Endothelial cell of umbilical vein (primary cell): Measurements from ENCODE around the gene LRRFIP2. TPM values are rescaled to one million over a fixed set of nuclear protein-coding genes. Genes with fewer than 3 reads are reported as not detected.

ENCODE experiments used
- BruUV-seq: library from RNA; stranded (reverse); fragments of 400-500 nt; replicated peaks from 2 replicates; lab custom pipeline; 2021; lab: Mats Ljungman, UMichigan
- CTCF ChIA-PET: fragments of 300-600, 350-600 bp; sonication (Branson Sonifier 250); formaldehyde crosslinking; loops from one replicate; lab custom pipeline; 2021; ENCODE audit warnings: antibody characterized with exemption, inconsistent platforms; lab: Charles Lee
- POLR2A ChIA-PET: fragments of 300-600, 350-600 bp; sonication (Branson Sonifier 250); formaldehyde crosslinking; loops from one replicate; lab custom pipeline; 2021; ENCODE audit warnings: antibody characterized with exemption, inconsistent platforms; lab: Charles Lee
- DNase-seq: peaks from one replicate; pipeline ENCODE4 v3.0.0-alpha.2; 2011; ENCODE audit warnings: low read depth, low spot score
- FAIRE-seq: peaks from 2 replicates; lab custom pipeline; 2011; peaks lifted over from hg19 to GRCh38; lab: Jason Lieb, UNC
- H2AFZ ChIP-seq: 2 replicates; pipeline ENCODE4 v1.6.0; 2012; ENCODE audit warnings: low read depth, low read length, control low read depth, inconsistent platforms
- H3K27ac ChIP-seq: 2 replicates; pipeline ENCODE4 v1.5.1; 2011; ENCODE audit warnings: low read depth, mild to moderate bottlenecking, control low read depth, low read length, moderate library complexity; ENCODE audit not compliant: insufficient read depth
- H3K27me3 ChIP-seq, 2 experiments: 2 replicates each; pipeline versions ENCODE4 v1.6.0 to v1.6.1; 2011; ENCODE audit warnings: low read length in 2 of 2, mixed read lengths in 1 of 2; ENCODE audit not compliant: control insufficient read depth in 2 of 2, insufficient read depth in 2 of 2
- H3K36me3 ChIP-seq, 2 experiments: 2 replicates in 1 of 2; 3 replicates in 1 of 2; pipeline ENCODE4 v1.5.1; 2011; ENCODE audit warnings: low read length in 2 of 2, mild to moderate bottlenecking in 1 of 2, moderate library complexity in 1 of 2; ENCODE audit not compliant: control insufficient read depth in 2 of 2, insufficient read depth in 2 of 2; ENCODE audit errors: extremely low read depth in 1 of 2
- H3K4me1 ChIP-seq: 3 replicates; pipeline ENCODE4 v1.5.1; 2011; ENCODE audit warnings: mild to moderate bottlenecking, low read length; ENCODE audit not compliant: control insufficient read depth, insufficient read depth; ENCODE audit errors: extremely low read depth
- H3K4me2 ChIP-seq: 2 replicates; pipeline ENCODE4 v1.6.1; 2011; ENCODE audit warnings: low read length, control low read depth, mixed read lengths; ENCODE audit not compliant: insufficient read depth
- H3K4me3 ChIP-seq, 3 experiments: fragments of 200-600 bp in 1 of 3; sonication (generic), shearing (Covaris generic) in 1 of 3; replicated peaks in 1 of 3; 2 replicates each; pipeline ENCODE4 v1.5.1; 2011 to 2016; ENCODE audit warnings: control low read depth in 3 of 3, low read length in 3 of 3, mild to moderate bottlenecking in 2 of 3, inconsistent platforms in 1 of 3, low read depth in 1 of 3, moderate library complexity in 1 of 3; ENCODE audit not compliant: insufficient read depth in 1 of 3
- H3K79me2 ChIP-seq: 2 replicates; pipeline ENCODE4 v1.6.0; 2012; ENCODE audit warnings: low read length, inconsistent platforms; ENCODE audit not compliant: control insufficient read depth, insufficient read depth
- H3K9ac ChIP-seq: replicated peaks from 2 replicates; pipeline ENCODE3; 2011; ENCODE audit warnings: low read length, control low read depth; ENCODE audit not compliant: insufficient read depth; ENCODE audit errors: extremely low read depth
- H3K9me1 ChIP-seq: replicated peaks from 3 replicates; pipeline ENCODE4 v1.6.0; 2011; ENCODE audit warnings: mild to moderate bottlenecking, low read length; ENCODE audit not compliant: control insufficient read depth, insufficient read depth; ENCODE audit errors: extremely low read depth
- H3K9me3 ChIP-seq: replicated peaks from 2 replicates; pipeline ENCODE4 v1.5.1; 2012; ENCODE audit warnings: low read length, inconsistent platforms; ENCODE audit not compliant: control insufficient read depth, insufficient read depth
- H4K20me1 ChIP-seq: replicated peaks from 2 replicates; pipeline ENCODE3; 2011; ENCODE audit warnings: mild to moderate bottlenecking, low read length; ENCODE audit not compliant: control insufficient read depth, insufficient read depth; ENCODE audit errors: extremely low read depth
- EZH2 ChIP-seq: IDR thresholded peaks from 2 replicates; pipeline ENCODE4 v1.6.1; 2012; ENCODE audit warnings: borderline replicate concordance, low read depth, mild to moderate bottlenecking, moderate library complexity, low read length, inconsistent platforms; ENCODE audit not compliant: severe bottlenecking
- FOS ChIP-seq: IDR thresholded peaks from 2 replicates; pipeline ENCODE4 v1.6.1; 2011; ENCODE audit warnings: mild to moderate bottlenecking, low read length, moderate library complexity, borderline replicate concordance; ENCODE audit not compliant: insufficient read depth
- GATA2 ChIP-seq: IDR thresholded peaks from 2 replicates; pipeline ENCODE4 v1.7.0; 2011; ENCODE audit warnings: low read depth, mild to moderate bottlenecking, moderate library complexity, mixed read lengths, low read length; ENCODE audit not compliant: insufficient read length, insufficient read depth
- JUN ChIP-seq: IDR thresholded peaks from 2 replicates; pipeline ENCODE4 v1.6.1; 2011; ENCODE audit warnings: borderline replicate concordance, low read depth; ENCODE audit not compliant: insufficient read length, insufficient read depth
- MAX ChIP-seq: IDR thresholded peaks from 2 replicates; pipeline ENCODE4 v1.6.1; 2011; ENCODE audit not compliant: insufficient read depth, insufficient read length
- MYC ChIP-seq: IDR thresholded peaks from one replicate; pipeline ENCODE4 v1.6.1; 2011; ENCODE audit warnings: mild to moderate bottlenecking, low read depth, low read length
- POLR2A ChIP-seq: IDR thresholded peaks from 2 replicates; pipeline ENCODE4 v1.6.1; 2012; ENCODE audit warnings: low read depth, mild to moderate bottlenecking, control low read depth, low read length
- POLR2AphosphoS5 ChIP-seq: IDR thresholded peaks from 2 replicates; pipeline ENCODE4 v1.6.1; 2012; ENCODE audit warnings: low read depth, mild to moderate bottlenecking, control low read depth, low read length, moderate library complexity; ENCODE audit not compliant: insufficient read depth
- dilution Hi-C: fragments of 300-500 bp; cut with MboI; formaldehyde crosslinking; loops from one replicate; pipeline ENCODE4 v1.15.0; 2019; ENCODE audit warnings: low sequenced_read_pairs; ENCODE audit not compliant: extremely low pct_ligation_motif_present
- intact Hi-C: fragments of 100-400 bp; cut with micrococcal nuclease; formaldehyde crosslinking; loops from one replicate; pipeline ENCODE4 v1.10.0; 2022
- polyA plus RNA-seq, 4 experiments: library from polyadenylated mRNA; depleted of rRNA in 3 of 4; stranded (reverse) in 3 of 4; unstranded in 1 of 4; fragments of >200 nt; gene quantifications; 2 replicates each; pipeline versions ENCODE4 v1.2.1 to v1.2.3, GENCODE V29; 2011 to 2012; ENCODE audit warnings: missing spikeins in 1 of 4
- total RNA-seq: library from RNA; stranded (reverse); gene quantifications from 2 replicates; pipeline ENCODE4 v1.2.3, GENCODE V29; 2021
- TF ChIP-seq, protein P1 (sequence below), 2 donors: IDR thresholded peaks; 1 replicate in 1 of 2; 2 replicates in 1 of 2; pipeline ENCODE4 v1.5.1; 2011; ENCODE audit warnings: low read length in 2 of 2, mild to moderate bottlenecking in 2 of 2, moderate library complexity in 2 of 2, control low read depth in 1 of 2, inconsistent platforms in 1 of 2, low read depth in 1 of 2; ENCODE audit not compliant: insufficient read depth in 1 of 2; ENCODE audit errors: extremely low read depth in 1 of 2

The LRRFIP2 gene
- total and polyA plus RNA-seq, 2 donors (not counting 3 experiments of a cell fraction or from before 2014, with no cell fraction given), result 20.8 to 78.9 TPM

- no peaks in the 10 kb centered on the region for H3K9me3 ChIP-seq
- H4K20me1 ChIP-seq, result no peaks in the 10 kb centered on the region
- peaks cover 18 to 20% of the 10 kb centered on the region in 2 experiments for H3K36me3 ChIP-seq
- no peak for FAIRE-seq
- POLR2A ChIA-PET, result no interaction called here
- BruUV-seq, result no TSS peak
- intact Hi-C loops (no loop called here), dilution Hi-C loops (no loop called here)
- no peak overlapping the region for H3K4me2 ChIP-seq
- no peak overlapping the region for H3K9ac ChIP-seq
- no peaks in the 10 kb centered on the region for H3K9me1 ChIP-seq
- no peak overlapping the region for H3K4me3 ChIP-seq
- H2AFZ ChIP-seq, result no peak overlapping the region
- CTCF ChIA-PET, result no interaction called here
- no peaks in the 10 kb centered on the region for H3K27me3 ChIP-seq
- H3K4me1 ChIP-seq, result no peaks in the 10 kb centered on the region
- no peaks in the 10 kb centered on the region for H3K79me2 ChIP-seq
- no peak for TF ChIP-seq MYC
- TF ChIP-seq POLR2AphosphoS5, result no peak
- no peak for TF ChIP-seq GATA2
- TF ChIP-seq FOS, result no peak
- no peak for TF ChIP-seq JUN
- TF ChIP-seq MAX, result no peak
- no peak for TF ChIP-seq POLR2A
- TF ChIP-seq EZH2, result no peak
- TF ChIP-seq, protein P1, sequence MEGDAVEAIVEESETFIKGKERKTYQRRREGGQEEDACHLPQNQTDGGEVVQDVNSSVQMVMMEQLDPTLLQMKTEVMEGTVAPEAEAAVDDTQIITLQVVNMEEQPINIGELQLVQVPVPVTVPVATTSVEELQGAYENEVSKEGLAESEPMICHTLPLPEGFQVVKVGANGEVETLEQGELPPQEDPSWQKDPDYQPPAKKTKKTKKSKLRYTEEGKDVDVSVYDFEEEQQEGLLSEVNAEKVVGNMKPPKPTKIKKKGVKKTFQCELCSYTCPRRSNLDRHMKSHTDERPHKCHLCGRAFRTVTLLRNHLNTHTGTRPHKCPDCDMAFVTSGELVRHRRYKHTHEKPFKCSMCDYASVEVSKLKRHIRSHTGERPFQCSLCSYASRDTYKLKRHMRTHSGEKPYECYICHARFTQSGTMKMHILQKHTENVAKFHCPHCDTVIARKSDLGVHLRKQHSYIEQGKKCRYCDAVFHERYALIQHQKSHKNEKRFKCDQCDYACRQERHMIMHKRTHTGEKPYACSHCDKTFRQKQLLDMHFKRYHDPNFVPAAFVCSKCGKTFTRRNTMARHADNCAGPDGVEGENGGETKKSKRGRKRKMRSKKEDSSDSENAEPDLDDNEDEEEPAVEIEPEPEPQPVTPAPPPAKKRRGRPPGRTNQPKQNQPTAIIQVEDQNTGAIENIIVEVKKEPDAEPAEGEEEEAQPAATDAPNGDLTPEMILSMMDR (IDR thresholded peaks at IDR 0.05; ENCODE audit: extremely low read depth in 1 of 2, insufficient read depth in 1 of 2, low read depth in 1 of 2, low read length in 2 of 2), result no peak
- no peak overlapping the region for H3K27ac ChIP-seq
- no peak for DNase-seq
Measured at GRCh38 chr3:37016903-37017302, 157.5 kb downstream of the LRRFIP2 start.
